Transverse colon (tissue), 4 donors: ENCODE data around the gene ZDHHC14.

Source experiments
- CTCF ChIP-seq, 5 experiments: fragments of 200-600 bp in 3 of 5; fragments of 450-650 bp in 2 of 5; sonication (generic) in 3 of 5; IDR thresholded peaks; 1 replicate in 2 of 5; 2 replicates in 3 of 5; pipeline ENCODE4 v1.5.1; 2016 to 2017; ENCODE audit warnings: antibody characterized with exemption in 5 of 5, inconsistent platforms in 3 of 5, mild to moderate bottlenecking in 2 of 5, moderate library complexity in 1 of 5
- EP300 ChIP-seq: sonication (generic); formaldehyde crosslinking; IDR thresholded peaks from one replicate; pipeline ENCODE4 v1.6.1; 2017; ENCODE audit warnings: antibody characterized with exemption, low read depth
- POLR2A ChIP-seq: fragments of 450-650 bp; IDR thresholded peaks from one replicate; pipeline ENCODE4 v1.6.1; 2016; ENCODE audit warnings: antibody characterized with exemption, mild to moderate bottlenecking, moderate library complexity
- POLR2AphosphoS5 ChIP-seq, 3 donors: sonication (generic); formaldehyde crosslinking; IDR thresholded peaks; one replicate each; pipeline ENCODE4 v1.6.1; 2016; ENCODE audit warnings: antibody characterized with exemption in 3 of 3

GRCh38 chr6:157625764-157626163, 244.8 kb downstream of the ZDHHC14 start:
- no peak for TF ChIP-seq CTCF (IDR thresholded peaks at IDR 0.05)
- TF ChIP-seq POLR2A: no peak
- TF ChIP-seq POLR2AphosphoS5 (IDR thresholded peaks at IDR 0.05): no peak
- no peak for TF ChIP-seq EP300
